Iris pigment epithelial cell (primary cell): ENCODE data around the gene TBC1D17.
"Not testable (repeated sequence)": the region's sequence is repeated elsewhere in the genome, so short reads cannot be mapped to it uniquely, and the experiment has no call there.

Experiments
- DNase-seq: peaks from one replicate; pipeline ENCODE4 v3.0.0-alpha.2; 2011; ENCODE audit warnings: low read depth

TBC1D17 gene

DNA sequence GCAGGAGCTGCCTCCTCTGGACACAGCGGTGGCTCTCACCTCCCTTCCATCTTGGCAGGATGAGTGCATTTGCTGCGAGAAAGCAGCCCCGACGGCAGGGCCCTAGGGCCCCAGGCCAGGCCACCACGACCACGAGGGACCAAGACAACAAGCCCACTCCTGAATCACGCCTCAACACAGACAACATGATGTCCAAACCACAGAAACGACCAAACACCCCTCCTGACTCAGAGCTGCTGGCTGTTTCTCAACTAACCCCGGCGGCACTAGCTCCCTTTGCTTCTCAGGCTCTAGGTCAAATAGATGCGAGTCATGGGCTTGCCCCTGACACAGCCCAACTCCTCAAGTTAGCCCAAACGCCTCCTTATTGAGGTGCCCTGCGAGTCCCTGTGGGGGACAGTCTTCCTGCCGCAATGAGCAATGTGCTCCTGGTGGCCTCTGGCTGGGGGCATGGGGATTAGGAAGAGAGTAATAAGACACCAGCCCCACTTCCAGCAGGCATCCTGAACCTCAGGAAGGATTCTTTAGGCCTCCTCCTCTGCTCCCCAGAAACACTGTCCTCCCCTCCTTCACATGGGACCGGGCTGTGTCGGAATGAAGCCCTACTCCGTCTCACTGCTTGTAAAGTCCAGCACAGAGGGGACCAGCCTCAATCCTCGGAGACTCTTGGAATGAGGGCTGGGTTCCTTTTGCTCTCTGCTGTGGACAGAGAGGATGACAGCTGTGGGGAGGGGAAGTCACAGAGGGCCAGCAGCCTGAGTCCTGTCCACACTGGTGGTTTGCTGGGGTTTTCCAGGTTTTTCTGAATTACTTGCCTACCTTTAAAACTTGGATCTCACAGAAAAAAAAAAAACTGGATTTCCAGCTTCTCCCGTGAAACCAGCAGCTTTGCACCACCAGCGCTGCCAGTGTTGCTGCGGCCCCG, 44.6 kb downstream of the TBC1D17 start:
- peak; percentile 89 for DNase-seq

DNA sequence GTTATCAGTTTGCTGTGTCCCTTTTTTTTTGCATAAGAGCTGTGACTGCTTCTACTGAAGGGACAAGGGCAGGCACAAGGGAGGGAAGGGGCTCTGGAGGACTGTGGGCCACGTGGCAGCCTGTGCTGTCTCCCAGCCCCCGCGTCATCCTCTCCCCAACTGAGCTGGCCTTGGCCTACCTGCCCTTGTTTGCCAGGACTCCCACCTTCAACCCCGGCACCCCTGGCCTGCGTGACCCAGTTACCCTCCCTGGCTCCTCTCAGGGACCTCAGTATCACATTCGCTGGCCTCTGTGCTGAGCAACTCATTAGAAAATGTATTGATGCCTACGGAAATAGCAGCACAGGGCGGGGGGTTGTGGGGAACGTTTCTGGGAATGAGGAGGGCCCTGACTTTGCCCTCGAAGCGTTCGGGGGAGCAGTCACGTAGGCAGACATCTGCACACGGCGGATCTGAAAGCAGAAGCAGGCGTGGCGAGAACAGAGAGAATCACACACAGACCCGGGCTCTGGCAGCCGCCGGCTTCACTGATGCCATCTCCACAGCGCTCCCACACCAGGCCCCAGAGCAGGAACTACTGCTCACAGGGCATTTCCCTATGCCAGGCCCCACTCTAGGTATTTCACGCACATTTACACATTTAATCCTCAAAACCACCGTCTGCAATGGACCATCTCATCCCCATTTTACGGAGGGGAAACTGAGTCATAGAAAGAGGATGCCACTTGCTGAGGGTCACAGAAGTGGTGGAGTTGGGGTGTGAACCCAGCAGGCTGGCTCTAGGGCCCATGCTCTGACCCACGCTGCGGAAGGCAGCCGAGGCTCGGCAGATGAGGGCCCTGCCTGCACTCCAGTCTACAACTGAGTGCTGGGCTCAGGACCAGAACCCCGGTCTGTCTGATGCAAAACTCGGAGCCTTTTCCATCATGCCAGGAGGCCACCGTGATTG, 45.8 kb downstream of the TBC1D17 start:
- DNase-seq = no peak

DNA sequence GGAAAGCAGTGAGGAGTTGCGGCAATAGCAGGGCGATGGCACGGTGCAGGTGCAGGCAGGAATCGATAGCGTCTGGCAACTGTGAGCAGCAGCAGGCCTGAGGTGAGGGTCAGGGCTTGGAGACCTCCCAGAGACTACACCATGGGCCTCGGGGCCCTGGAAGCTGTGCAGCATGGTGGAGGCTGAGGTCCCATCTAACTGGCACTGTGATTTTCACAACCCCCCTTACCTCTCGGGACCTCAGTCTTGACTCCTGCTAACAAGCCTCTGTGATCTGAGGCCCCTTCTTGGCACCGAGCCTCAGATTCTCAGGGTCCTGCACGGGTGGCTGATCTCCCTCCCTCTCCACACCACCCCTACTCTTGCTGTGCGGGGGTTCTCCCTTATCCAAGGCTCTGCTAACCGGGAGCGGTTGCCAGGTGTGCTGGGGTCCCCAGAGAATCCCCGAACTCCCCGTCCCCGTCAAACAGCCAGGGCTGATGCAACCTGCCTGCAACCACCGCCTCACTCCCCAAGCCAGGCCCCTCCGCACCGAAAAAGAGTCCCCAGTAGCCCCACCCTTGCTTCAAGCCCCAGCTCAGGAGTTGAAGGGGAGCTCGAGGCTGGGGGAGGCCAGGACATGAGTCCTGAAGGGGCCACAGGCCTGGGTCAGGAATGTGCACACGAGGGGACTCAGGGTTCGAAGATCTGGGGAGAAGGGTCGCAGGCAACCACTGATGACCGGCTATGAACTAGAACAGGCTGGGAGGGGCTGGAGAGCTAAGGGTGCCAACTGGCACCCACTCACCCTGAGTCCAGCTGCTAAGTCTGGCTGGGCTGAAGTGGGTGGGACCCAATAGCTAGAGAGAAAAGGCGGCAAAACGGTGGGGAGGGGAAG, 46.7 kb downstream of the TBC1D17 start:
- no peak for DNase-seq

DNA sequence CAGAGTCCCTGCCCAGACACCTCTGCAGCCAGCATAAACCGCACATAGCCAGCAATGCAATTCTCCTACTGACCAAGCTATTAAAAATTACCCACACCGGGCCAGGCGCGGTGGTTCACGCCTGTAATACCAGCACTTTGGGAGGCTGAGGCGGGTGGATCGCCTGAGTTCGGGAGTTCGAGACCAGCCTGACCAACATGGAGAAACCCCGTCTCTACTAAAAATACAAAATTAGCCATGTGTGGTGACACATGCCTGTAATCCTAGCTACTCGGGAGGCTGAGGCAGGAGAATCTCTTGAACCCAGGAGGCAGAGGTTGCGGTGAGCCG, 47.3 kb downstream of the TBC1D17 start:
- not testable (repeated sequence) for DNase-seq

DNA sequence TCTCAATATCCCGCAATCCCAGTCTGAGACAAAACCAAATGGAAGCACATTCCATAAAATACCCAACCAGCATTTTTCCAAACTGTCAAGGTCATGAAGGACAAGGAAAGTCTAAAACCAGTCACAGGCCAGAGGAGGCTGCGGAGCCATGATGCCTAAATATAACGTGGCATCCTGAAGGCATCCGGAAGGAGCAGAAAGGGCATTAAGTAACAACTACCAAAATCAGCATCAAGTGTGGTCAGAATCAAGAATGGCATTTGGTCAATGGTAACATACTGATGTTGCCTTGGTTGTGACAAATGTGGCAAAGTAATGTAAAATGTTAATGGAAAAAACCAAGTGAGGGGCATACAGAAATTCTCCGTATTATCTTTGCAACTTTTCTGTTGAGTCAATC, 48.0 kb downstream of the TBC1D17 start:
- DNase-seq = no peak

DNA sequence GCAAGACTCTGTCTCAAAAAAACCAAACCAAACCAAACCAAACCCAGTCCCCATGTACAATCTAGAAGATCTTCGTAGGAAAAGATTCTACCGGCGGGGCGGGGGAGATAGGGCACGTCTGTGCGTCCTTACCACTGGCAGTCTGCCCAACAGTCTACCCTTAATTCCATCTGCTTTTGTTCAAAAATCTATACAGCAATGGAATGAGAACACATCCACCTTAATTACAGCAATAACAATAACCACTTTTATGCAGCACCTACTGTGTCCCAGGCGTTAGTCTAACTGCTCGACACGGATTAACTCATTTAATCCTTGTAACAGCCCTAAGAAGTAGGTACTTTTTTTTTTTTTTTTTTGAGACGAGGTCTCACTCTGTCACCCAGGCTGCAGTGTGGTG, 49.0 kb downstream of the TBC1D17 start:
- DNase-seq = no peak

DNA sequence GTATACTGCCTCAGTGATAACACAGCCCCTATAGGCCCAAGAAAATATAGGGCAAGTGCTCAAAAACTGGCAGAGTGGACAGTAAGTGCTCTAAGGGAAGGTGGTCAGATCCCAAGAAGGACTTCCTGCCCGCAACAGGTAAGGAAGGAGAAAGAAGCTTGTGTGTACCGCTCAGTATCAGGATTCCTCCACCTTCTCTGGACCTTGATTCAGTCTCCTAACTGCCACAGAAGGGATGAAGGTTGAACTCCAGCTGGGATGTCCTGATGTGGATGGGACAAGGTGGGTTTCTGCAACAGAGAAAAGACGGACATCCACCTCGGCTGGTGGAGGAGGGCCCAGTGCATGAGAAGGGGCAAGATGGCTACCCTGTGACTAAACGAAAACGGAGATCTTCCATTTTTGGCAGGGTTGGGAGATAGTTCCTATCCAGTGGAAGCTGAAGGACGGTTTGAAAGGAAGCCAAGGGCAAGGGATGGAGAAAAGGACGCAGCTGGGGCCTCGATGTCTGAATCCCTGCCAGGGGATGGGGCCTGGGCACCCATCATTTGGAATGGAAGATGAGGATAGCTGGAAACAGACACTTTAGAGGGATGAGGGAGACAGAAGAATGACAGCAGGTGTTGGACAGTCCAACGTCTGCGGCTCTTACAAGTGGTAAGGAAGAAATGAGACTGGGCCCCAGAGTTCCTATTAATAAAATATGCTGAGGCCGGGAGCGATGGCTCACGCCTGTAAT, 50.2 kb downstream of the TBC1D17 start:
- DNase-seq = no peak

DNA sequence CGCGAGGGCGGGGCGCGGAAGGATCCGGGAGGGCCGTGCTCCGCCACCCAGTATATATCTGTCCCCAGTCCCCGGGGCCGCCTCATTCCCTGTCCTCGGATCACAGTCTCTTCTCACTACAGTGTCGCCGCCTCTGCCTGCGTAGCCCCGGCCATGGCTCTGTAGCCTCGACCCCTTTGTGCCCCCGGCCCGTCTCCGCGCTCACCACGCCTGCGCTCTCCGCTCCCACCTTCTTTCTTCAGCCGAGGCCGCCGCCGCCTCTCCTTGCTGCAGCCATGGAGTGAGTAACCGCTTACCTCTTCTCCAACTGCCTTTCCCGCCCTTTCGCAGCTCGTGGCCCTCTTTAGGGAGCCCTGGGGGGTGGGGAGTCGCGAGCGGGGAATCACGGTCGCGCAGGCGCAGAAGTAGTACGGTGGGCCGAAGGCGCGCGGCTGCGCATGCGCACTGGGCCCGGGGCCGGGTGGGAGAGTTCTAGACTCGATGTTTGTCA, 51.7 kb downstream of the TBC1D17 start, which contains the start of the genes ATF5 and NUP62:
ATF5 (plus strand) TSS at position 85 of the 490 bp plus-strand sequence. CDS start 1,646 bp downstream, outside the sequence.
NUP62 (minus strand) TSS at position 384 of the 490 bp plus-strand sequence. CDS start 19,697 bp downstream, outside the sequence.
- DNase-seq = peak; percentile 59

DNA sequence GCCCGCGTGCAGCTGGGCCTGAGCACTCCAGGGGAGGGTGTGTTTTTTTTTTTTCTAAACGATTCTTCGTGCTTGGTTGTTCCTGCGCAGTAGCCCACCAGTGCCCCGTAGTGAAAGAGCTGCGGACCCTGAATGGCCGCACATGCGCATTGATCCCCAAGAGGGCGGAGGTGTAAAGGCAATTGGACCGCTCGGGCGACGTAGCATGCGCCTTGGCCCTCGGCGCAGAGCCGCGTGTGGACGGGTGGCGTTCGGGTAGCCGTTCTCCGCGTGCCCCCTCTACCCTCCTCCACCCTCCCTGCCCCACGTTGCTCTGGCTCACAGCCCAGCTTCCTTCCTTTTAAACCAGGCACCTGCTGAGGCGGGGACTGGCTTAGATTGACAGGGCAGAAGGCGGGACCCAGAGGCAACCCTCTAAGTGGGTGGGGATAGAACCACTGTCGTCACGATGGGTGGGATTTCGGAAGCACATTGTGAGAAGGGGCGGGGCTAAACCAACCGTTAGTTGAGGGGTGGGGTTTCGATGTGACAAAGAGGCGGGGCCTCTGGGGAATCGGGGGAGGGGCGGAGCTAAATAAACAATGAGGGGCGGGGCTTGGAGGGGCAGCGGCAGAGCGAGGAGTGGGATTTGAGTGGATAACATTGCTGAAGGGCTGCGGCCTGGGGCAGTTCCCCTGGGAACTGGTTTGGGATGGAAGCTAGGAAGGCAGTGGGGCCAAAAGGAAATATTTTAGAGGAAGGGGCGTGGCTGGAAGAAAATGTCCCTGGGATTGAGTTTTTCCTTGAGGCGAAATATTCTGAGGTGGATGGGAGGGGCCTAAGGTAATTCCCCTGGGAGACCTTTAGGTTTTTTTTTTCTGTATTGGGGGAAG, 52.3 kb downstream of the TBC1D17 start:
- peak; percentile 98 for DNase-seq

DNA sequence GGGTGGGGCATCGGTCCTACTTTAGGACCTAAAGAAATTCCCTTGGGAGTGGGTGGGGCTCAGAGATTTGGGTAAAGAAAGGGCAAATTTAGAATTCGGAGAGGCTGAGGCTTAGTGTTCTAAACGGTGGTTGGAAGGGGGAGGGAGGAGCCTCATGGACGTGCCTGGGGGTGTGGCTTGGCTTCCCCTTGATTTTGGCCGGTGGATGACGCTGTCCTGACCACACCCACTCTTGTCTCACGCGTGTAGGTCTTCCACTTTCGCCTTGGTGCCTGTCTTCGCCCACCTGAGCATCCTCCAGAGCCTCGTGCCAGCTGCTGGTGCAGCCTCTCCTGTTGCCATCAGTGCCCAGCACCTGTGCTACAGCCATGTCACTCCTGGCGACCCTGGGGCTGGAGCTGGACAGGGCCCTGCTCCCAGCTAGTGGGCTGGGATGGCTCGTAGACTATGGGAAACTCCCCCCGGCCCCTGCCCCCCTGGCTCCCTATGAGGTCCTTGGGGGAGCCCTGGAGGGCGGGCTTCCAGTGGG, 53.0 kb downstream of the TBC1D17 start:
- DNase-seq = no peak

DNA sequence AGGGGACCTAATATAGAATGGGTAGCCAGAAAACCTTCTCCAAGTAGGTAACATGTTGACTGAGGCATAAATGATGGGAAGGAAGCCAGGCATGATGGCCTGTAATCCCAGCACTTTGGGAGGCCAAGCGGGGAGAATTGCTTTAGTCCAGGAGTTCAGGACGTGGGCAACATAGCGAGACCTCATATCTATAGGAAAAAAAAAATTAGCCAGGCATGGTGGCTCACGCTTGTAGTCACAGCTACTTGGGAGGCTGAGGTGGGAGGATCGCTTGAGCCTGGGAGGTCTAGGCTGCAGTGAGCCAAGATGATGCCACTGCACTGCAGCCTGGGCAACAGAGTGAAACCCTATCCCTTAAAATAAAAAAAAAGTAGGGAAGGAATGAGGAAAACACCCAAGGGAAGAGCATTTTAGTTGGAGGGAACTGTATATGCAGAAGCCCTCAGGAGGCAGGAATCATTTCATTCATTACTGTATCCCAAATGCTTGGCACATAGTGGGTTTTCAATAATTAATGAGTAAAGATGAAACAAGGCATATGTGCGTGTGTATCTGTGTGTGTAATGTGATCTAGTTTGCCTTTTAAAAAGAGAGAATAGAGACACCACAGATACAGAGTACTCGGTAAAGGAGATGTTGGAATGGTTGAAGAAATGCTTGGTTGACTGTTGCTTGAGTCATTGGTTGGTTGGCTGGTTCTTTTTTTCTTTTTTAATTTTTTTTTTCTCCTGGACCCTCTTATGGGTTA, 54.0 kb downstream of the TBC1D17 start:
- DNase-seq = no peak

DNA sequence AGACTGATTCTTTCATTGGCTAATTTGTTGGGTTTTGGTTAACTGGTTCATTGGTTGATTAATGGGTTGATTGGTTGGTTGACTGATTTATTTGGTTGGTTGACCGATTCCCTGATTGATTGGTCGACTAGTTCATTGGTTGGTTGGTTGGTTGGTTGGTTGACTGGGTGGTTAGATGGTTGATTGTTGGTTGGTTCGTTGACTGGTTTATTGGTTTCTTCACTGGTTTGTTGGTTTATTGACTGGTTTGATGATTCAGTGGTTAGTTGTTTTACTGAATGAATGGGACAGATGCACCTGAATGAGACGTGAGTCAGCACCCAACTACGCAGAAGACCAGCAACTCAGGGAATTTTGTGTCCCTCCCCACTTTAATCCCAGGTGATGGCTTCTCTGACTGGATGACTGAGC, 54.5 kb downstream of the TBC1D17 start:
- no peak for DNase-seq

DNA sequence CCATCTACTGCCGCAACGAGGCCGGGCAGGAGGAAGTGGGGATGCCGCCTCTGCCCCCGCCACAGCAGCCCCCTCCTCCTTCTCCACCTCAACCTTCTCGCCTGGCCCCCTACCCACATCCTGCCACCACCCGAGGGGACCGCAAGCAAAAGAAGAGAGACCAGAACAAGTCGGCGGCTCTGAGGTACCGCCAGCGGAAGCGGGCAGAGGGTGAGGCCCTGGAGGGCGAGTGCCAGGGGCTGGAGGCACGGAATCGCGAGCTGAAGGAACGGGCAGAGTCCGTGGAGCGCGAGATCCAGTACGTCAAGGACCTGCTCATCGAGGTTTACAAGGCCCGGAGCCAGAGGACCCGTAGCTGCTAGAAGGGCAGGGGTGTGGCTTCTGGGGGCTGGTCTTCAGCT, 55.2 kb downstream of the TBC1D17 start:
- DNase-seq = no peak

DNA sequence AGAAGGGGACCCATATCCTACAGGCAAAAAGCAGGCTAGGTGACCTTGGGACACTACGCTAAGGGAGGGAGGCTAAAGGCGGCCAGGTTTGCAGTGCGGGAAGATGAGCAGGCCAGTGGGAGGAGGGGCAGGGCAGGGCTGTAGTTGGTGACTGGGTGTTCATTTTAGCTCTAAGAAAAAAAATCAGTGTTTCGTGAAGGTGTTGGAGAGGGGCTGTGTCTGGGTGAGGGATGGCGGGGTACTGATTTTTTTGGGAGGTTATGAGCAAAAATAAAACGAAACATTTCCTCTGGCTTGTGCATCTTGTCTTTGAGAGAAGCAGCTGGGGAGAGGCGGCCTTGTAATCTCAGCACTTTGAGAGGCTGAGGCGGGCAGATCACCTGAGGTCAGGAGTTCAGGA, 56.1 kb downstream of the TBC1D17 start:
- no peak for DNase-seq

DNA sequence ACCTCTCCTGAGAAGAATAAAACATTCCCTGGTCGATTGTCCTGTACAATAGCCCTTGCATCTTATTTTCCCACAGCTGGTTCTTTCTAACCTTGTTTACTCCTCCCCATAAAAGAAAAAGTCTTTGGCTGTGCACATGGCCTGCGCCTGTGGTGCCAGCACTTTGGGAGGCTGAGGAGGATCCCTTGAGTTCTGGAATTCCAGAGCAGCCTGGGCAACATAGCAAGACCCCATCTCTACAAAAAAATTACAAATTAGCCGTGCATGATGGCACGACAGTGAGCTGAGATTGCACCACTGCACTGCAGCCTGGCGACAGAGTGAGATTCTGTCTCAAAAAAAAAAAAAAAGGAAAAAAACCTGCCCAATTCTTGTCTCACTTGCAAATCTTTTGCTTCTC, 59.0 kb downstream of the TBC1D17 start:
- DNase-seq = no peak

DNA sequence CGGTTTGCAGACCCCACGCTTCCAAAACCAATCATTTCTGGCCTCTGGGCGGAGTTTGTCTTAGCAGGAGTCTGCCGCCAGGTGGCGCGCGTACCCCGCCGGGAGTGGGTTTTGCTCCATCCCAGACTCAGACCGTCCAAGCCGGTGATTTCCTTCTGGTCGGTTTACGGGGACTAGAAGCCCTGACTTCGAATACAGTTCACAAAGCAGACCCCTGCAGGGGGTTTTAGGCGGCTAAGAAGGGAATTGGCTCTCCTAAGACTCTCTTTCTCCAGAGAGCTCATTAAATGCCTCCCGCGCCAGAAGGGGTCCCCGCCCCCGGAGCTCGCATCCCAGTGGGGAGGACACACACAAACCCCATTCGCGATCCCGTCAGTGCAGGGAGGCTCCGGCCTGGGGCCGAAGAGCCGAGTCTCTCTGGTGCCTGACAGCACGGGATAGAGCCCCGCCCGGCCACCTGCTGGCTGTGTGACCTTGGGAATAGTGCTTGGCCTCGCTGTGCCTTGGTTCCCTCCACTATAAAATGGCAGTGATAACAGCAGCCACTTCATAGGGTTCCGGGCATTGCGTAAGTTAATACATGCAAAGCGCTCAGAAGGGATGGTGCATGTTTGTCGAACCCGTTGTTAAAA, 60.4 kb downstream of the TBC1D17 start:
- DNase-seq = peak; percentile 55
